Ovary (tissue), 3 donors: ENCODE data around the gene CRTAC1.

Source experiments
- EP300 ChIP-seq: sonication (generic); formaldehyde crosslinking; IDR thresholded peaks from one replicate; pipeline ENCODE4 v1.6.1; 2017; ENCODE audit warnings: antibody characterized with exemption
- POLR2A ChIP-seq: fragments of 450-650 bp; IDR thresholded peaks from one replicate; pipeline ENCODE4 v1.6.1; 2017; ENCODE audit warnings: antibody characterized with exemption, mild to moderate bottlenecking, moderate library complexity
- TF ChIP-seq, protein P1 (sequence below), 3 donors: fragments of 450-650 bp in 2 of 3; fragments of 200-600 bp in 1 of 3; IDR thresholded peaks; one replicate each; pipeline versions ENCODE4 v1.5.1 to v1.8.0; 2016 to 2022; ENCODE audit warnings: antibody characterized with exemption in 3 of 3, mild to moderate bottlenecking in 1 of 3
- donor health status: DM: no; HTN: no; CAD: no.

DNA sequence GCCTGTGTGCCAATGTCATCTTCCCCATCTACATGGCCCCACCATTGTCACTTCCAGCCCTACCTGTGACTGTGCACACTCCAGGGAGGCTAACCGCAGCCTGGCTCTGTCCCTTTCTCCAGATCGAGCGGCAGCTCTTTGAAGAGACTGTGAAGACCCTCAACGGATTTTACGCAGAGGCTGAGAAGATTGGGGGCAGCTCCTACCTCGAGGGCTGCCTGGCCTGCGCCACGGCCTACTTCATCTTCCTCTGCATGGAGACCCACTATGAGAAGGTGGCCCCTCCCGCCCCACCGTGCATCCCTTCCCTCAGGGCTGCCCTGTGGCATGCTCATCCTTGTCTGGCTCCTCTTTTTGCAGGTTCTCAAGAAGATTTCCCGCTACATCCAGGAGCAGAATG, 166.6 kb downstream of the CRTAC1 start:
- TF ChIP-seq, protein P1, sequence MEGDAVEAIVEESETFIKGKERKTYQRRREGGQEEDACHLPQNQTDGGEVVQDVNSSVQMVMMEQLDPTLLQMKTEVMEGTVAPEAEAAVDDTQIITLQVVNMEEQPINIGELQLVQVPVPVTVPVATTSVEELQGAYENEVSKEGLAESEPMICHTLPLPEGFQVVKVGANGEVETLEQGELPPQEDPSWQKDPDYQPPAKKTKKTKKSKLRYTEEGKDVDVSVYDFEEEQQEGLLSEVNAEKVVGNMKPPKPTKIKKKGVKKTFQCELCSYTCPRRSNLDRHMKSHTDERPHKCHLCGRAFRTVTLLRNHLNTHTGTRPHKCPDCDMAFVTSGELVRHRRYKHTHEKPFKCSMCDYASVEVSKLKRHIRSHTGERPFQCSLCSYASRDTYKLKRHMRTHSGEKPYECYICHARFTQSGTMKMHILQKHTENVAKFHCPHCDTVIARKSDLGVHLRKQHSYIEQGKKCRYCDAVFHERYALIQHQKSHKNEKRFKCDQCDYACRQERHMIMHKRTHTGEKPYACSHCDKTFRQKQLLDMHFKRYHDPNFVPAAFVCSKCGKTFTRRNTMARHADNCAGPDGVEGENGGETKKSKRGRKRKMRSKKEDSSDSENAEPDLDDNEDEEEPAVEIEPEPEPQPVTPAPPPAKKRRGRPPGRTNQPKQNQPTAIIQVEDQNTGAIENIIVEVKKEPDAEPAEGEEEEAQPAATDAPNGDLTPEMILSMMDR (IDR thresholded peaks at IDR 0.05), result no peak
- TF ChIP-seq POLR2A (no peak), EP300 (no peak)
